Left lung (tissue), 10 donors: Measurements from ENCODE around the gene ASTN2. TPM values are rescaled to one million over a fixed set of nuclear protein-coding genes. Genes with fewer than 3 reads are reported as not detected.

Experiments used
- ATAC-seq: fragments of 200-7000 bp; cut with Tn5 transposase; one replicate; pipeline ENCODE4 v1.9.1; 2020; ENCODE audit warnings: moderate library complexity
- DNase-seq, 4 donors: peaks; one replicate each; pipeline ENCODE4 v3.0.0-alpha.2; 2013 to 2020
- H3K27ac ChIP-seq, 2 donors: fragments of 200-600 bp; sonication (generic) in 1 of 2; one replicate each; pipeline versions ENCODE4 v1.5.0 to v1.8.0; 2020 to 2021
- H3K27me3 ChIP-seq, 2 donors: fragments of 200-600 bp; sonication (generic) in 1 of 2; one replicate each; pipeline versions ENCODE4 v1.5.0 to v1.8.0; 2020 to 2021
- H3K36me3 ChIP-seq, 2 donors: fragments of 200-600 bp; sonication (generic) in 1 of 2; one replicate each; pipeline versions ENCODE4 v1.5.0 to v1.8.0; 2020 to 2021
- H3K4me1 ChIP-seq, 2 donors: fragments of 200-600 bp; one replicate each; pipeline ENCODE4 v1.8.0; 2021
- H3K4me3 ChIP-seq, 2 donors: fragments of 200-600 bp; sonication (generic) in 1 of 2; one replicate each; pipeline versions ENCODE4 v1.5.0 to v1.8.0; 2020 to 2021; ENCODE audit warnings: mild to moderate bottlenecking in 1 of 2
- H3K9me3 ChIP-seq, 2 donors: fragments of 200-600 bp; sonication (generic) in 1 of 2; one replicate each; pipeline versions ENCODE4 v1.5.0 to v1.8.0; 2020 to 2021
- CTCF ChIP-seq, 2 donors: fragments of 200-600 bp; sonication (generic) in 1 of 2; IDR thresholded peaks; one replicate each; pipeline versions ENCODE4 v1.5.0 to v1.8.0; 2021; ENCODE audit warnings: antibody characterized with exemption in 2 of 2
- intact Hi-C, 2 donors: fragments of 100-400 bp; cut with DNase I; formaldehyde crosslinking; loops; one replicate each; pipeline versions ENCODE4 v1.11.2 to v1.14.2; 2022
- polyA plus RNA-seq, 6 donors: library from polyadenylated mRNA; unstranded; fragments of 120-200 nt; gene quantifications; one replicate each; pipeline ENCODE4 v1.2.1, GENCODE V29; 2013; ENCODE audit not compliant: insufficient read length in 6 of 6
- total RNA-seq, 2 donors: library from RNA; stranded (reverse); fragmentation: NEBNext Ultra II Directional; extraction: Animal tissue kit (Norgen Biotek cat#: 25700); gene quantifications; one replicate each; pipeline ENCODE4 v1.2.1, GENCODE V29; 2021
- donor health status: DM: no; HTN: yes; CAD: no.
- donor health status: DM: no; HTN: no; CAD: no.

ASTN2 gene
- total and polyA plus RNA-seq, 8 donors, result 3.1 to 5.5 (median 4.5) TPM

- Histone ChIP-seq H3K36me3 (no peaks in the 10 kb centered on the region), H3K27ac (no peak overlapping the region), H3K4me1 (peaks cover 0 to 11% of the 10 kb centered on the region in 2 donors), H3K4me3 (no peak overlapping the region), H3K9me3 (no peaks in the 10 kb centered on the region), H3K27me3 (peaks cover 37 to 83% of the 10 kb centered on the region in 2 donors)
- ATAC-seq (no peak), DNase-seq (no peak)
- intact Hi-C loops, result no loop called here
- no peak for TF ChIP-seq CTCF (IDR thresholded peaks at IDR 0.05)
Observed at GRCh38 chr9:117418111-117418510, 3.3 kb upstream of the ASTN2 start.

- Histone ChIP-seq H3K27me3 (peaks cover 49 to 89% of the 10 kb centered on the region in 2 donors), H3K9me3 (no peaks in the 10 kb centered on the region), H3K4me3 (no peak overlapping the region), H3K36me3 (no peaks in the 10 kb centered on the region), H3K27ac (no peak overlapping the region), H3K4me1 (peaks cover 0 to 12% of the 10 kb centered on the region in 2 donors)
- no peak for TF ChIP-seq CTCF (IDR thresholded peaks at IDR 0.05)
- intact Hi-C loops, result no loop called here
- DNase-seq, result no peak
- ATAC-seq, result no peak
Observed at GRCh38 chr9:117416856-117417255, 2.0 kb upstream of the ASTN2 start.

GRCh38 chr9:117415358-117415914 lies 579 bp upstream of the ASTN2 start:
- peak in 2 of 4 donors; percentile 6 to 41 for DNase-seq
- H3K27me3 ChIP-seq, result peaks cover 49 to 98% of the 10 kb centered on the region in 2 donors
- H3K4me1 ChIP-seq, result peaks cover 0 to 12% of the 10 kb centered on the region in 2 donors
- H3K9me3 ChIP-seq, result no peaks in the 10 kb centered on the region
- no peak overlapping the region for H3K27ac ChIP-seq
- H3K4me3 ChIP-seq, result no peak overlapping the region
- TF ChIP-seq CTCF (IDR thresholded peaks at IDR 0.05), result no peak
- intact Hi-C loops, result no loop called here
- H3K36me3 ChIP-seq, result no peaks in the 10 kb centered on the region
- ATAC-seq, result no peak

GRCh38 chr9:117414220-117414905 lies 494 bp downstream of the ASTN2 start:
- no peak for TF ChIP-seq CTCF (IDR thresholded peaks at IDR 0.05)
- H3K4me1 ChIP-seq, result peaks cover 0 to 12% of the 10 kb centered on the region in 2 donors
- DNase-seq, result peak in 2 of 4 donors; percentile 24 to 80
- no peak overlapping the region for H3K27ac ChIP-seq
- H3K9me3 ChIP-seq, result no peaks in the 10 kb centered on the region
- H3K27me3 ChIP-seq, result peaks cover 49 to 98% of the 10 kb centered on the region in 2 donors
- ATAC-seq, result peak; percentile 55
- no peaks in the 10 kb centered on the region for H3K36me3 ChIP-seq
- intact Hi-C loops, result no loop called here
- peak overlapping the region; percentile 9 to 27 for H3K4me3 ChIP-seq

GRCh38 chr9:117413346-117414219 lies 1.3 kb downstream of the ASTN2 start:
- intact Hi-C loops, result no loop called here
- Histone ChIP-seq H3K4me3 (no peak overlapping the region), H3K4me1 (peaks cover 0 to 12% of the 10 kb centered on the region in 2 donors), H3K36me3 (no peaks in the 10 kb centered on the region), H3K27ac (no peak overlapping the region), H3K9me3 (no peaks in the 10 kb centered on the region), H3K27me3 (peaks cover 49 to 97% of the 10 kb centered on the region in 2 donors)
- peak in 2 of 4 donors; percentile 26 to 66 for DNase-seq
- no peak for ATAC-seq
- no peak for TF ChIP-seq CTCF (IDR thresholded peaks at IDR 0.05)
